Endothelial cell (in vitro differentiated cells): ENCODE measurements around the gene ARHGAP15. TPM values are rescaled to one million over a fixed set of nuclear protein-coding genes. Genes with fewer than 3 reads are reported as not detected.

Experiments used
- DNase-seq: peaks from one replicate; pipeline ENCODE4 v3.0.0; 2021; ENCODE audit warnings: low spot score
- H3K27ac Mint-ChIP-seq: one replicate; pipeline ENCODE4 v1.8.0; 2021; ENCODE audit warnings: mixed read lengths, inconsistent platforms; ENCODE audit not compliant: unreplicated experiment
- H3K27me3 Mint-ChIP-seq: one replicate; pipeline ENCODE4 v1.8.0; 2021; ENCODE audit warnings: mild to moderate bottlenecking, moderate library complexity, mixed read lengths, inconsistent platforms; ENCODE audit not compliant: unreplicated experiment
- H3K36me3 Mint-ChIP-seq: one replicate; pipeline ENCODE4 v1.8.0; 2021; ENCODE audit warnings: mild to moderate bottlenecking, low read depth, mixed read lengths, inconsistent platforms; ENCODE audit not compliant: unreplicated experiment
- H3K4me1 Mint-ChIP-seq: one replicate; pipeline ENCODE4 v1.8.0; 2021; ENCODE audit warnings: mild to moderate bottlenecking, mixed read lengths, inconsistent platforms; ENCODE audit not compliant: unreplicated experiment
- H3K4me3 Mint-ChIP-seq: one replicate; pipeline ENCODE4 v1.8.0; 2021; ENCODE audit warnings: mild to moderate bottlenecking, mixed read lengths, inconsistent platforms; ENCODE audit not compliant: unreplicated experiment
- H3K9me3 Mint-ChIP-seq: one replicate; pipeline ENCODE4 v1.8.0; 2021; ENCODE audit warnings: mixed read lengths, inconsistent platforms; ENCODE audit not compliant: unreplicated experiment
- CTCF ChIP-seq: fragments of 200-600 bp; sonication (generic); IDR thresholded peaks from one replicate; pipeline ENCODE4 v1.5.0; 2021; ENCODE audit warnings: antibody characterized with exemption; ENCODE audit not compliant: unreplicated experiment
- total RNA-seq: library from RNA; stranded (reverse); fragmentation: NEBNext Ultra II Directional; extraction: Animal tissue kit (Norgen Biotek cat#: 25700); gene quantifications from one replicate; pipeline ENCODE4 v1.2.1, GENCODE V29; 2021; ENCODE audit not compliant: unreplicated experiment

Gene ARHGAP15
- total RNA-seq, 1 donor from 2014 or later = not detected

GRCh38 chr2:143474586-143474985, 345.4 kb downstream of the ARHGAP15 start:
- H3K27ac Mint-ChIP-seq = no peak overlapping the region
- TF ChIP-seq CTCF = no peak
- H3K36me3 Mint-ChIP-seq = no peaks in the 10 kb centered on the region
- H3K4me1 Mint-ChIP-seq = peaks cover 14% of the 10 kb centered on the region
- no peaks in the 10 kb centered on the region for H3K9me3 Mint-ChIP-seq
- no peak for DNase-seq
- no peaks in the 10 kb centered on the region for H3K27me3 Mint-ChIP-seq
- H3K4me3 Mint-ChIP-seq = no peak overlapping the region

GRCh38 chr2:143475041-143475776, 346.0 kb downstream of the ARHGAP15 start:
- Mint-ChIP-seq H3K36me3 (no peaks in the 10 kb centered on the region), H3K27ac (no peak overlapping the region), H3K27me3 (no peaks in the 10 kb centered on the region), H3K4me1 (peaks cover 14% of the 10 kb centered on the region), H3K4me3 (no peak overlapping the region), H3K9me3 (no peaks in the 10 kb centered on the region)
- TF ChIP-seq CTCF = no peak
- no peak for DNase-seq

- H3K4me3 Mint-ChIP-seq = no peak overlapping the region
- DNase-seq = no peak
- no peaks in the 10 kb centered on the region for H3K9me3 Mint-ChIP-seq
- H3K4me1 Mint-ChIP-seq = peaks cover 14% of the 10 kb centered on the region
- H3K27ac Mint-ChIP-seq = no peak overlapping the region
- H3K27me3 Mint-ChIP-seq = no peaks in the 10 kb centered on the region
- no peak for TF ChIP-seq CTCF
- H3K36me3 Mint-ChIP-seq = no peaks in the 10 kb centered on the region
Observed at GRCh38 chr2:143476336-143477087, 347.3 kb downstream of the ARHGAP15 start.

GRCh38 chr2:143477714-143478443, 348.7 kb downstream of the ARHGAP15 start:
- peaks cover 18% of the 10 kb centered on the region for H3K4me1 Mint-ChIP-seq
- H3K36me3 Mint-ChIP-seq = no peaks in the 10 kb centered on the region

More at GRCh38 chr2:143477714-143478443, 348.7 kb downstream of the ARHGAP15 start:
- no peak for TF ChIP-seq CTCF
- DNase-seq = no peak
- no peaks in the 10 kb centered on the region for H3K9me3 Mint-ChIP-seq
- no peak overlapping the region for H3K27ac Mint-ChIP-seq
- no peaks in the 10 kb centered on the region for H3K27me3 Mint-ChIP-seq
- no peak overlapping the region for H3K4me3 Mint-ChIP-seq
